NCI-H446 (cell line): ENCODE measurements around the gene MIDN.
"Not testable (repeated sequence)": the region's sequence is repeated elsewhere in the genome, so short reads cannot be mapped to it uniquely, and the experiment has no call there.

Experiments used
- DNase-seq, 2 experiments: peaks; one replicate each; lab custom pipeline; 2025; lab: John Stamatoyannopoulos, UW

MIDN gene

DNA sequence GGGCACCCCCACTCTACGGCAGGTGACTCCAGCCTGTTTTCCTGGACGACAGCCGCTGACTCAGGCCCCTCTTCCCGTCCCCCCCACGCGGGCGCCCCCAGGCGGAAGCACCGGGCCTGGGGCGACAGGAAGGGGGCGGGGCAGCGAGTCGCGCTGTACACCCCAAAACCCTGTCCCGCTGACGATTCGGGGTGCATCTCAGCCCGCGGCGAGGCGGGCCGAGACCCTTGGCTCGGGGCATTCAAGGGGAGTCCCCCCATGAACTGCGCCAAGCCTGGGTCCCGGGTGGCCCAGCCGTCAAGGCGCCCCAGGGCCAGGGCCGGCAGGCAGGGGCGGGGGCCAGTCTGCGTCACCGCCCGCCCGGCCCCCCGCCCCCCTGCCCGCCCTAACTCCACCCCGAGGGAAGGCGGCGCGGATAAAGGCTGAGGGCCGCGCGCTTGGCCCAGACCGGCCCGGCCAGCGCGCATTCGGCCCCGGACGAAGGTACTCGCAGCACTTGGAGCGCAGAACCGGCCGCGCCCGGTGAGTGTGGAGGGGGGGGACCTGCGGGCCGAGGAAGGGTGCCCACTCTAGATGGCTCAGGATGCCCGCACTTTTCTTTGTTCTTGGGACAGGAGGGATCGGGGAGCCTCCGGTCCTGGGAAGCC lies at the start of gene MIDN:
Gene MIDN (plus strand): TSS at position 445 of the 647 bp plus-strand sequence. CDS start 1,714 bp downstream, outside the sequence.
- DNase-seq = no peak

DNA sequence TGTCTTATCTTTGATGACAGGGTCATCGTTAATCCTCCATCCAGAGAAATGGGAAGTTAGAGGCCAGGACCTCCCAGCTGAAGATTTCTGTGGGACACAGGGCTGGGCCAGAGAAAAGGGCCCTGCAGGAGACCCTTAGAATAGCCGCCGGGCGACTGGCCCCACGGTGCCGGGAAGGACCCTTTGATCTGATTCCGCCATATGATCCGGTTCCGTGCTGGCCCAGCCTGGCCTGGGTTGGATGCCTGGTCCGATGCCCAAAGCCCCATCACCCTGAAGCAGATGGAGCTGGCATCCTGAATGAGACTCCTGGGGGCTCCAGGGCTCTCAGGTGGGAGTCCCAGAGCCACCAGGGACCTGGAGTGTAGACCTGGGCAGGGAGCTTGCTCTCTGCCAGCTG lies 48.9 kb upstream of the MIDN start:
- no peak for DNase-seq

DNA sequence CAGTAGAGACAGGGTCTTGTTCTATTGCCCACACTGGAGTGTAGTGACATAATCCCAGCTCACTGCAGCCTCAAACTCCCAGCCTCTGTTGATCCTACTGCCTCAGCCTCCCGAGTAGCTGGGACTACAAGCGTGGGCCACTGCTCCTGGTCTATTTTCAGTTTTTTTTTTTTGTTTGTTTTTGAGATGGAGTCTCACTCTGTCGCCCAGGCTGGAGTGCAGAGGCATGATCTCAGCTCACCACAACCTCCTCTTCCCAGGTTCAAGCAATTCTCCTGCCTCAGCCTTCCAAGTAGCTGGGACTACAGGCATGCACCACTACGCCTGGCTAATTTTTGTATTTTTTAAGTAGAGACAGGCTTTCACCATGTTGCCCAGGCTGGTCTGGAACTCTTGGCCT lies 47.8 kb upstream of the MIDN start:
- not testable (repeated sequence) for DNase-seq

DNA sequence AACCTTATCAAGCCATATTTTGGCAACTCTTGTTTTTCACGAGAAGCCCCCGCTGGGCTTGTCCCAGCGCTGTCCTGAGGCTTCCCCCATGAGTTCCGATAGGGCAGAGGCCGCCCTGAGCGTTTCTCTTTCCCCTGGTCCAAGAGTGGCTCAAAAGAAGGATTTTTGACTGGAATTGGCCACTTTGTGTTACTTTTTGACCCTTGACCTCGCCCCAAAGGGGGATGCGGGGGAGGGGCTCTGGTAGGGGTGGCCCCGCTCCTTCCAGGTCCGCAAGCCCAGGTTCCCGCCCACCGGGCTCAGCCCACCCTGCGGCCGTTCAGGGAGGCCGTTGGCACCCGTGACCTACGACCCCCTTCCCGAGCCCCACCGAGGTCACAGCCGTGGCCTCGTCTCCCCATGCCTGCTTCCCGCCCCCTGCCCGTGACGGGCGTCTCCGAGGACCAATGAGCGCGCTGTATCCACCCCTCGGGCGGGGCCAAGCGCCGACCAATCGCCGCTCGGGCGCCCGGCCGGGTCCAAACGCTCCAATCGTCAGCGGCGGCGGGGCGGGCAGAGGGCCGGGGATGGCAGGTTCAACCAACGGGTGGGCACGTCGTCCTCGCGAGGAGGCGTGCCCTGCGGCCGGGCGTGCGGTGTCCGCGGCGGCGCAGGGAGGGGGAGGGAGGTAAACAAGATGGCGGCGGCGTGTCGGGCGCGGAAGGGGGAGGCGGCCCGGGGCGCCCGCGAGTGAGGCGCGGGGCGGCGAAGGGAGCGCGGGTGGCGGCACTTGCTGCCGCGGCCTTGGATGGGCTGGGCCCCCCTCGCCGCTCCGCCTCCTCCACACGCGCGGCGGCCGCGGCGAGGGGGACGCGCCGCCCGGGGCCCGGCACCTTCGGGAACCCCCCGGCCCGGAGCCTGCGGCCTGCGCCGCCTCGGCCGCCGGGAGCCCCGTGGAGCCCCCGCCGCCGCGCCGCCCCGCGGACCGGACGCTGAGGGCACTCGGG lies 43.0 kb upstream of the MIDN start, which contains the start of gene STK11:
Gene STK11 (plus strand): TSS at position 665 of the 986 bp plus-strand sequence. CDS start 1,136 bp downstream, outside the sequence.
- peak; percentile 97 to 99 for DNase-seq

DNA sequence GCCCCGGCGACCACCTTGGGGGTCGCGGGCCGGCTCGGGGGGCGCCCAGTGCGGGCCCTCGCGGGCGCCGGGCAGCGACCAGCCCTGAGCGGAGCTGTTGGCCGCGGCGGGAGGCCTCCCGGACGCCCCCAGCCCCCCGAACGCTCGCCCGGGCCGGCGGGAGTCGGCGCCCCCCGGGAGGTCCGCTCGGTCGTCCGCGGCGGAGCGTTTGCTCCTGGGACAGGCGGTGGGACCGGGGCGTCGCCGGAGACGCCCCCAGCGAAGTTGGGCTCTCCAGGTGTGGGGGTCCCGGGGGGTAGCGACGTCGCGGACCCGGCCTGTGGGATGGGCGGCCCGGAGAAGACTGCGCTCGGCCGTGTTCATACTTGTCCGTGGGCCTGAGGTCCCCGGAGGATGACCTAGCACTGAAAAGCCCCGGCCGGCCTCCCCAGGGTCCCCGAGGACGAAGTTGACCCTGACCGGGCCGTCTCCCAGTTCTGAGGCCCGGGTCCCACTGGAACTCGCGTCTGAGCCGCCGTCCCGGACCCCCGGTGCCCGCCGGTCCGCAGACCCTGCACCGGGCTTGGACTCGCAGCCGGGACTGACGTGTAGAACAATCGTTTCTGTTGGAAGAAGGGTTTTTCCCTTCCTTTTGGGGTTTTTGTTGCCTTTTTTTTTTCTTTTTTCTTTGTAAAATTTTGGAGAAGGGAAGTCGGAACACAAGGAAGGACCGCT lies 42.1 kb upstream of the MIDN start:
- no peak for DNase-seq

DNA sequence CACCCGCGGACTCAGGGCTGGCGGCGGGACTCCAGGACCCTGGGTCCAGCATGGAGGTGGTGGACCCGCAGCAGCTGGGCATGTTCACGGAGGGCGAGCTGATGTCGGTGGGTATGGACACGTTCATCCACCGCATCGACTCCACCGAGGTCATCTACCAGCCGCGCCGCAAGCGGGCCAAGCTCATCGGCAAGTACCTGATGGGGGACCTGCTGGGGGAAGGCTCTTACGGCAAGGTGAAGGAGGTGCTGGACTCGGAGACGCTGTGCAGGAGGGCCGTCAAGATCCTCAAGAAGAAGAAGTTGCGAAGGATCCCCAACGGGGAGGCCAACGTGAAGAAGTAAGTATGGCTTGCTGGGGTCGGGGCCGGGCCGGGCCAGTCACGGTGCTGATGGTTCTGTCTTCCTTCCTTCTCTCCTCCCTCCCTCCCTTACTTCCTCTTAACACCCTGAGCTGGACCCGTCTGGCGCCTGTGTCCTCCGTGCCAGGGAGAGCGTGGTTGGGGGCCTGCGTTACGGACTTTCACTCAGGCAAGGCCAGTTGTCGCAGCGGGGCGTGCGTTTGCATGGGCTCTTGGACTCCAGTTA lies 41.4 kb upstream of the MIDN start:
- DNase-seq = no peak

DNA sequence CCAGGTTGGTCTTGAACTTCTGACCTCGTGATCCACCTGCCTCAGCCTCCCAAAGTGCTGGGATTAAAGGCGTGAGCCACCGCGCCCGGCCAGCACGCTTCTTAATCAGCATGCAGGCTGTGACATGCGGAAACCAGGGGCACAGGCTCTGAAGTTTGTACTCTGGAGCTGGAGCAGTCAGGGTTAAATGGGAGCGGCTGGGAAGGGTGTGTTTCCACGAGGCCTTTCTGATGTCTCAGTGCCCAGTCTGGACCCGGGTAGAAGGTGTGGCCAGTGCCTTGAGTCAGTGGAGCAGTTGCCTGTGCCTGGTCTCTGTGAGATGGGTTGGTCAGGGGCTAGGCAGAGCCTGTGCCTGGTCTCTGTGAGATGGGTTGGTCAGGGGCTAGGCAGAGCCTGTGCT lies 39.6 kb upstream of the MIDN start:
- not testable (repeated sequence) for DNase-seq

DNA sequence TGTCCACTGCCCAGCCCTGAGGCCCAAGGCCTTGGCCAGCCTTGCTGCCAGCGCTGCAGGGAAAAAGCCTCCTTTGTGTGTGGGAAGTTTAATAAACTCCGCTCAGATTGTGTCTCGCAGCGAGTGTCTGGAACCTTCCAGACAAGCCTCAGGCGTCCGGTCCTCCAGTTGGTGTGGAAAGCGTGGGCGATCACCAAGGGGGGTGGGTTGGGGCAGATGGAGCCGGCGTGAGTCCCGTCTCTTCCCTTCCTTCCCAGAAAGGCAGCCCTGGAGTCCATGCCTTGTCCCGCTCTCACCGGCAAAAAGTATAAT lies 38.2 kb upstream of the MIDN start:
- DNase-seq = no peak

DNA sequence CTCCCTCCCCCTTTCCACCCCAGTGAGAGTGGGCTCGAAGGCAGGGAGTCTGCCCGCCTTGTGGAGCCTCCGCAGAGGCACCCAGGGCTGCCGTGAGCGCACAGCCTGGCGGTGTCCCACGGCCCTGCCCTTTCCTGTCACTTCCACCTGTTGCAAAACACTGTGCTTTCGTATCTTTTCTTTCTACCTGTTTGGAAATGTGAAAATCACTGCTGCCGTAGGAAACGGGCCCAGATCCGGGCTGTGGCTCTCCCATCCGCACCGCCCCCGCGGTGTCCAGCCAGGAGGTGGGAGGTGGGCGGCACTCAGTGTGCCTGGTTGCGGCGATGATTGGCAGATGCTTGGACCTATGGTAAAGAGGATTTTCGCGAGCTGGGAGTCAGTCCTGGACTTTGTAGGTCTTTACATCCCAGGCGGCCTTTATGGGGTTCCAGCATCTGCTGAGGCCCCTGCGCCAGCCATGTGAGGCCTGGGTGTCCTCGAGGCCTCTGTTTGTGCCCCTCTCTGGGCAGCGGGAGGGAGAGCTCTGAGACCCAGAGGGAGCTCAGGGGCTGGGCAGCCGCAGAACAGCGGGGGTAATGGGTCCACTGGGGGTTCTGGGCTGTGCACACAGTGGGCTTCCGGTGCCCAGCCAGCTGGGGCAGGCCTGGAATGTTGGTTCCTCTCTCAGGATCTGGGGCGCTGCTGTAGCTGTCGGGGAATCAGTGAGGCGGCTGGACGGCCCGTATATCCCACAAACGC lies 36.7 kb upstream of the MIDN start:
- no peak for DNase-seq

DNA sequence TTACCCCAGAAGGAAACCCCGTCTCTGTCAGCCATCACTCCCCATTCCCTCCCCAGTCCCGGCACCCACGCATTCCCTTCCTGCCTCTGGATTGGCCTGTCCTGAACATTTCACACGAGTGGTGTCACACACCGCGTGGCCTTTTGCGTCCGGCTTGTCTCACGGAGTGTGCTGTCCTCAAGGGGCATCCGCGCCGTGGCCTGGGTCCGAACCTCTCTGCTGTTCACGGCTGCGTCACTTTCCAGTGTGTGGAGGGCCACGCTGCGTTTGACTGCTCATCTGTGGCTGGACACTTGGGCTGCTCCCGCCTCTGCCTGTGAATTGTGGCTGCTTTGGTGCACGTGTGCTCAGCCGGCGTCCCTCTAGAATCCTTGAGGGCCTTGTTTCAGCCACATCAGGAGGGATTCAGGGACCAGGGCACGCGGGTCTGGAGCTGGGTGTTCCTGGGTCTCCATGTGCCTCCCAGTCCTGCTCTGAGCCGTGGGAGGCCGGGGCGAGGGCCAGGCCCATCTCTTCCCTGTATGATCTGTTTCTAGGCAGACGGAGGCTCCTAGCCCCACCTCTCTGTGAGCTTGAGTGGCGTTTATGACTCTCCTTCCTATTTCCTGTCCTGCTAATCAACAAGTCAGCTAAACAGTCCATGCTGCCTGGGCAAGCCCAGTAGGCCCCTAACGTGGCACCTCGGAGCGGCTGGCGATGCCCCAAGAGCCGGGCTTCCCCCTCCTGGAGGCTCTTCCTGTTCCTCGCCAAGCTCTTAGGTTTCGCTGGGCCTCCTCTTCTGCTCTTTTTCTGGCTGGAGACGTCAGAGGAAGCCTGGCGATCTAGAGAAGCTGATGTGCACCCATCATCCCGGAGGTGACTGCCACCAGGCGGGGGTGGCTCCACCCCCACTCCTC lies 34.7 kb upstream of the MIDN start:
- no peak for DNase-seq

DNA sequence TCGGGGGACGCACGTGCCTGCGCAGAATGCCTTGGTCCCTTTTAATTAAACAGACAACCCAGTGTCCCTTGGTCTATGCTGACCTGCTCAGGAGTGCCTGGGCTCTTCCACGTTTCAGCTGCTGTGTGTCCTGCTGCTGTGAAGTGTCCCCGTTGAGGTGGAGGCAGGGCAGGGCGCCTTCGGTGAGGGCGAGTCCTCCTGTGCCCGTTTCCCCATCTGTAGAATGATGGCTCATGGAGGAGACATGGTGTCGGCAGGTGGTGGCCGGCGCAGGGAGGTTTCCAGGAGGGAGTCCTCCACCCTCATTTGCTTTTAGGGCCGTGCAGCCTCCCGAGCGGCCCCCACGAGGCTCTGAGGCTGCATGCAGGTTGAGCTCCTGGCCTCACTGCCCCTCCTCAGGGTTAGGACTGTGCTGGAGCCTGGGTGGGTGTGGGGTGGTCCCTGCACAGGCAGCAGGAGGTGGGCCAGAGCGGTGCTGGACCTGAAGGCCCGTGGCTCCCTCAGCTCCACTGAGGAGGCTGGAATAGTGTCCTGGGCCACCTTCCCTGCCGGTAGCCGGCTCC lies 34.0 kb upstream of the MIDN start:
- DNase-seq = no peak

DNA sequence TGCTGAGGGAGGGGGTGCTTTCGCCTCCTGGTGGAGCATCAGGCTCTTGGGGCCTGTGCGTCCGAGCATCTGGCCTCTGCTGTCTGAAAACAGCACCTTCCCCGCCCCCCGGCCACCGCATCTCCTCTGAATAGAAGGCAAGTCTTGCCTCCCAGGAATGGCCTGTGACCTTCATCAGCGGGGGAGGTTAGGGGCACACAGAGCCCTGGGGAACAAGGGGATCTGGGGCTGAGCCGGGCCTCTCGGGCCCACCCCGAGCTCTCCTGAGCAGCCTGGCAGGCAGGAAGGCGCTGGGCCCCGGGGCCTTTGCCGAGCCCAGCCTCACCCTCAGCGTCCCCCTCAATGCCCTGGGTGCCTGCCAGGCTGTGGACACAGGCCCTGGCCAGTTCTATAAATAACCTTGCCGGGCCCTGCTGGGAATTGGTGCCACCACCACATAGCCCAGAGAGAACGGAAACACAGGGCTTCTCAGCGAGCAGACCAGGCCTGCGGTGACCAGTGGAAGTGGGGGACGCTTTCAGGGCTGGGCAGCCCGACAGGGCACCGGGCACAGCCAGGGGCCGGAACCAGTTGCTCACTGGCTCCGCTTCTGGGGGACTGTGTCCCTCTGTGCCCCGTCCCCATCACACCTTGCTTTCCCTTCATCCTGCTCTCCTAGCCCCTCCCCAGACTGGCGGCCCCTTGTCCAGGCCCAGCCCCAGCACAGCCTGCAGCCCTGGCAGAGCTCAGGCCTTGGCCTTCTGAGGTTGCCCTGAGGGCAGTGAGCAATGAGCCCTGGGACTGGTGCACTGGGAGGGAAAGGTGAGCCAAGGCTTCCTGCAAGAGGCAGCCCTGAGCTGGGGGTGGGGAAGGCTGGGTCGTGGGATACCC lies 33.3 kb upstream of the MIDN start:
- DNase-seq = no peak

DNA sequence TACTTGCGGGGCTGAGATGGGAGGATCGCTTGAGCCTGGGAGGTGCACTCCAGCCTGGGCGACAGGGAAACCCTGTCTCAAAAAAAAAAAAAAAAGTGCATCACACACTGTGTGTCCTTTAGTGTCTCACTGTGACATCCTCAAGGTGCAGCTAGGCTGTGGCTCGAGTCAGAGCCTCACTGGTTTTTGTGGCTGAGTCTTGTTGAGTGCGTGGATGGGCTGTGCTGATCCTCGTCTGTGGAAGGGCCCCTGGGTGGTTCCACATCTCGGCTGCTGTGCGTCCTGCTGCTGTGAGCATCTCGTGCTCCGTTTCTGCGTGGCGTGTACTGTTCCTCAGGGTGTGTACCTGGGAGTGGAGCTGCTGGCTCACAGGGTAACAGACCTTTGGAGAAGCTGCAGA lies 31.6 kb upstream of the MIDN start:
- no peak for DNase-seq

DNA sequence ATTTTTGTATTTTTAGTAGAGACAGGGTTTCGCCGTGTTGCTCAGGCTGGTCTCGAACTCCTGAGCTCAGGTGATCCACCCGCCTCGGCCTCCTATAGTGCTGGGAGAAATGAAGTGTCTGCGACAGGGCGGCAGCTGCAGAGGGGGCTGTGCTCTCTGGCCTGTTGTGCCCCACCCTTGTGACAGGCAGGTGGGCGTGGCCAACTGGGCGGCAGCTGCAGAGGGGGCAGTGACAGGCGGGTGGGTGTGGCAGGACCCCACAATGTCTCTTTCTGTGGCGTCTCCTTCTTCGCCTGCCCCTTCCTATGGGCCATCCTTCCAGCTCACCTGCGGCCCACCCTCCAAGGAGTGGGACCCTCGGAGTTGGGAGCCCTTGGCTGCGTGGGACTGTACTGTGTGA lies 31.0 kb upstream of the MIDN start:
- no peak for DNase-seq

DNA sequence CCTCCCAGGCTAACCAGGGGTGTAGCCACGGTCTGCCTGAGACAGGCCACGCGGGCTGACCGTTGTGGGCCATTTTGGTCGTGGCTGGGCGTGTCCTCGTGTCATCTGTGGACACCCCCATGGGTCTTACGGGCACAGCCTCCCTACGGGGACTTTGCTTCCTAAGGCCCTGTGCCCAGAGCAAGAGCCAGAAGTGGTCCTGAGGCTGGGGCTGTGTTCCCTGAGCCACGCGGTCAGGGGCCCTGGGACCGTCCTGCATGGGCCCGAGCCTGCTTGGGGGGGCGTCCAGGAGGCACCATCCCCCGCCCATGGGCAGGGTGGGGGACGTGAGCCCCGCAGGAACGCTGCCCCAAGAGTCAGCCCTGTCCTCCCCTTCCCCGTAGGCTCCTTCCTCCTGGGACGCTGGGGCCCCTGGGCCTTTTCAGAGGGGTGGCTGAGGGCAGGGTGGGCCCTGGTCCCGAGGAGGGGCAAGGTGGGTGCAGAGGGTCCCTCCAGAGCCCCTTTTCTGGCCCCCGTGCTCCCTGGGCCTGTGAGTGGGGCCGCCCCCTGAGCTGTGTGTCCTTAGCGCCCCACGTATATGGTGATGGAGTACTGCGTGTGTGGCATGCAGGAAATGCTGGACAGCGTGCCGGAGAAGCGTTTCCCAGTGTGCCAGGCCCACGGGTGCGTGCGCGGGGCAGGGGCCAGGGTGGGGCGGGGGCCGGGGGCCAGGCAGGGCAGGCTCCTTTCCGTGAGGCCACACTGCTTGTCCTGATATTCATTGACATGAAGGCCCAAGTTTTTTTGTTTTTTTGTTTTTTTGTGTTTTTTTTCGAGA lies 29.4 kb upstream of the MIDN start:
- DNase-seq = no peak

DNA sequence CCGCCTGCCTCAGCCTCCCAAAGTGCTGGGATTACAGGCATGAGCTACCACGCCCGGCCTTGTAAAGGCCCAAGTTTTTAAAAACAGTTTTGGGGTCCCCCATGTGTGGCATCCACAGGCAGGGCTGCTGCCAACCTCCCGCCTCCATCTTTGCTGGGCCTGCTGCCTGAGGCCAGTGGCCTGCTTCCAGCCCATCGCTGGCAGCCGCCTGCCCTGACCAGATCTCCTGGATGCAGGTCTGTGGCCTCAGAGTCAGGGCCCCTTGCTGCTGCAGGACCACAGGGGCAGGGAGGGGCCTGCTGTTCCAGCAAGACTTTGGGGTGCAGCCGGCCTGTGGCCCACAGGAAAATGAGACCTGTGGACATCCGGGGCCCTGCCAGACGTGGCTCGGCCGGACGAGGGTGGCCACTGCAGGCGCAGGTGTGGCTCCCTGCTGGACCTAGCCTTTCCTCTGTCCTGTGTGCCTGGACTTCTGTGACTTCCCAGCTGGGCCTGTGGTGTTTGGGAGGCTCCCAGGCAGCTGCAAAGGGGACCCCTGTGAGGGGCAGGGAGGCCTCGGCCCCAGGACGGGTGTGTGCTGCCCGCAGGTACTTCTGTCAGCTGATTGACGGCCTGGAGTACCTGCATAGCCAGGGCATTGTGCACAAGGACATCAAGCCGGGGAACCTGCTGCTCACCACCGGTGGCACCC lies 28.5 kb upstream of the MIDN start:
- DNase-seq = no peak

DNA sequence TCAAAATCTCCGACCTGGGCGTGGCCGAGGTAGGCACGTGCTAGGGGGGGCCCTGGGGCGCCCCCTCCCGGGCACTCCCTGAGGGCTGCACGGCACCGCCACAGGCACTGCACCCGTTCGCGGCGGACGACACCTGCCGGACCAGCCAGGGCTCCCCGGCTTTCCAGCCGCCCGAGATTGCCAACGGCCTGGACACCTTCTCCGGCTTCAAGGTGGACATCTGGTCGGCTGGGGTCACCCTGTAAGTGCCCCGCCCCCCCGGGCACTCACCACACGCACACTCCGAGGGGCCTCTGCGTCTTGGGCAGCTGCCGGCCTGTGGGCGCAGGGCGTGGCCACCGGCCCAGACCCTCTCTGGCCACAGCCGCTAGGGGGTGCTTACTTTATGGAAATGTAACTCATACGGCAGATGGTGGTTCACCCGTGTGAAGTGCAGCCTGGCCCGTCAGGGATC lies 27.9 kb upstream of the MIDN start:
- DNase-seq = no peak
